NCI-H2196 (cell line): Measurements from ENCODE around the gene CD84.
A peak's percentile ranks its signal among the peaks of the same experiment; 100 is the strongest.
"Not testable (repeated sequence)": the region's sequence is repeated elsewhere in the genome, so short reads cannot be mapped to it uniquely, and the experiment has no call there.

Experiments
- DNase-seq: peaks from one replicate; lab custom pipeline; 2025; ENCODE audit not compliant: unreplicated experiment; lab: John Stamatoyannopoulos, UW

CD84 gene

GRCh38 chr1:160610569-160611242, 31.4 kb upstream of the CD84 start:
- no peak for DNase-seq

GRCh38 chr1:160608941-160609340, 29.6 kb upstream of the CD84 start:
- no peak for DNase-seq

GRCh38 chr1:160608514-160608913, 29.2 kb upstream of the CD84 start:
- no peak for DNase-seq

- no peak for DNase-seq
These were observed 28.8 kb upstream of the CD84 start for GRCh38 chr1:160608057-160608456.

GRCh38 chr1:160607672-160608032, 28.4 kb upstream of the CD84 start:
- no peak for DNase-seq

- peak; percentile 42 for DNase-seq
These were observed 27.8 kb upstream of the CD84 start for GRCh38 chr1:160607011-160607671.

- DNase-seq: no peak
These were observed 27.3 kb upstream of the CD84 start for GRCh38 chr1:160606611-160607010.

- no peak for DNase-seq
These were observed 26.6 kb upstream of the CD84 start for GRCh38 chr1:160605792-160606479.

GRCh38 chr1:160605205-160605604, 25.9 kb upstream of the CD84 start:
- no peak for DNase-seq

GRCh38 chr1:160597705-160598104, 18.4 kb upstream of the CD84 start:
- no peak for DNase-seq

GRCh38 chr1:160597051-160597450, 17.8 kb upstream of the CD84 start:
- no peak for DNase-seq

- no peak for DNase-seq
These were observed 11.2 kb upstream of the CD84 start for GRCh38 chr1:160590488-160590887.

- DNase-seq: no peak
These were observed 9.2 kb upstream of the CD84 start for GRCh38 chr1:160588468-160588867.

- DNase-seq: no peak
These were observed 5.5 kb upstream of the CD84 start for GRCh38 chr1:160584784-160585183.

- DNase-seq: not testable (repeated sequence)
These were observed 3.7 kb upstream of the CD84 start for GRCh38 chr1:160582976-160583375.

GRCh38 chr1:160581961-160582360, 2.7 kb upstream of the CD84 start:
- no peak for DNase-seq

- DNase-seq: no peak
These were observed 1.0 kb upstream of the CD84 start for GRCh38 chr1:160580221-160580812.

- no peak for DNase-seq
These were observed 638 bp downstream of the CD84 start for GRCh38 chr1:160578525-160579191.

GRCh38 chr1:160578175-160578524, 1.1 kb downstream of the CD84 start:
- DNase-seq: no peak

GRCh38 chr1:160577671-160578070, 1.6 kb downstream of the CD84 start:
- DNase-seq: no peak

GRCh38 chr1:160576884-160577283, 2.4 kb downstream of the CD84 start:
- no peak for DNase-seq

GRCh38 chr1:160576390-160576789, 2.9 kb downstream of the CD84 start:
- DNase-seq: no peak
